IPS-18a (cell line): ENCODE data around the gene SMIM9.
"Not testable (repeated sequence)": the region's sequence is repeated elsewhere in the genome, so short reads cannot be mapped to it uniquely, and the experiment has no call there.

Source experiments
- H3K27ac ChIP-seq: one replicate; pipeline ENCODE4 v1.5.1; 2013; ENCODE audit warnings: low read length
- H3K27me3 ChIP-seq: one replicate; pipeline ENCODE4 v1.6.1; 2013; ENCODE audit warnings: mild to moderate bottlenecking, low read length; ENCODE audit not compliant: control insufficient read depth, insufficient read depth
- H3K36me3 ChIP-seq: one replicate; pipeline ENCODE4 v1.6.1; 2013; ENCODE audit warnings: low read depth, low read length; ENCODE audit not compliant: control insufficient read depth
- H3K4me1 ChIP-seq: one replicate; pipeline ENCODE4 v1.6.1; 2013; ENCODE audit warnings: low read depth, low read length; ENCODE audit not compliant: control insufficient read depth
- H3K4me3 ChIP-seq: one replicate; pipeline ENCODE4 v1.5.1; 2013; ENCODE audit warnings: low read length
- H3K9ac ChIP-seq: one replicate; pipeline ENCODE4 v1.6.1; 2013; ENCODE audit warnings: mild to moderate bottlenecking, low read length, moderate library complexity
- H3K9me3 ChIP-seq: one replicate; pipeline ENCODE4 v1.6.1; 2013; ENCODE audit warnings: low read depth, low read length; ENCODE audit not compliant: control insufficient read depth

The SMIM9 gene

GRCh38 chrX:154827194-154828015 lies 7.1 kb downstream of the SMIM9 start:
- H3K4me3 ChIP-seq = no peak overlapping the region
- peaks cover 22% of the 10 kb centered on the region for H3K9me3 ChIP-seq
- H3K27me3 ChIP-seq = no peaks in the 10 kb centered on the region
- H3K4me1 ChIP-seq = no peaks in the 10 kb centered on the region
- no peak overlapping the region for H3K27ac ChIP-seq
- H3K36me3 ChIP-seq = no peaks in the 10 kb centered on the region
- no peak overlapping the region for H3K9ac ChIP-seq

- not testable (repeated sequence) for H3K9ac ChIP-seq, H3K27ac ChIP-seq, H3K27me3 ChIP-seq, H3K4me3 ChIP-seq, H3K36me3 ChIP-seq, H3K4me1 ChIP-seq
- H3K9me3 ChIP-seq = peaks cover 17% of the 10 kb centered on the region
These were observed 8.9 kb downstream of the SMIM9 start for GRCh38 chrX:154825586-154825985.

- peaks cover 10% of the 10 kb centered on the region for H3K4me1 ChIP-seq
- peaks cover 17% of the 10 kb centered on the region for H3K9me3 ChIP-seq
- no peaks in the 10 kb centered on the region for H3K27me3 ChIP-seq
- no peak overlapping the region for H3K27ac ChIP-seq
- H3K4me3 ChIP-seq = no peak overlapping the region
- no peaks in the 10 kb centered on the region for H3K36me3 ChIP-seq
- no peak overlapping the region for H3K9ac ChIP-seq
These were observed 9.8 kb downstream of the SMIM9 start for GRCh38 chrX:154824638-154825037.

GRCh38 chrX:154822029-154822428 lies 12.4 kb downstream of the SMIM9 start:
- H3K27ac ChIP-seq = no peak overlapping the region

GRCh38 chrX:154821523-154821922 lies 12.9 kb downstream of the SMIM9 start:
- peaks cover 5% of the 10 kb centered on the region for H3K9me3 ChIP-seq
- H3K9ac ChIP-seq = no peak overlapping the region
- no peaks in the 10 kb centered on the region for H3K36me3 ChIP-seq
- no peaks in the 10 kb centered on the region for H3K27me3 ChIP-seq
- H3K4me3 ChIP-seq = no peak overlapping the region
- H3K27ac ChIP-seq = no peak overlapping the region
- H3K4me1 ChIP-seq = peaks cover 10% of the 10 kb centered on the region

More at GRCh38 chrX:154822029-154822428, 12.4 kb downstream of the SMIM9 start:
- Histone ChIP-seq H3K36me3 (no peaks in the 10 kb centered on the region), H3K9ac (no peak overlapping the region), H3K4me3 (no peak overlapping the region), H3K27me3 (no peaks in the 10 kb centered on the region), H3K9me3 (peaks cover 7% of the 10 kb centered on the region), H3K4me1 (peaks cover 10% of the 10 kb centered on the region)

GRCh38 chrX:154819771-154820341 lies 14.6 kb downstream of the SMIM9 start:
- H3K9me3 ChIP-seq = peaks cover 9% of the 10 kb centered on the region
- H3K27me3 ChIP-seq = no peaks in the 10 kb centered on the region
- H3K36me3 ChIP-seq = no peaks in the 10 kb centered on the region
- peaks cover 10% of the 10 kb centered on the region for H3K4me1 ChIP-seq
- no peak overlapping the region for H3K27ac ChIP-seq
- H3K4me3 ChIP-seq = no peak overlapping the region
- no peak overlapping the region for H3K9ac ChIP-seq

GRCh38 chrX:154818916-154819770 lies 15.3 kb downstream of the SMIM9 start:
- peaks cover 10% of the 10 kb centered on the region for H3K4me1 ChIP-seq
- H3K9me3 ChIP-seq = peaks cover 6% of the 10 kb centered on the region
- no peak overlapping the region for H3K4me3 ChIP-seq
- H3K36me3 ChIP-seq = no peaks in the 10 kb centered on the region
- no peak overlapping the region for H3K27ac ChIP-seq
- H3K27me3 ChIP-seq = no peaks in the 10 kb centered on the region
- no peak overlapping the region for H3K9ac ChIP-seq

GRCh38 chrX:154817048-154817618 lies 17.3 kb downstream of the SMIM9 start:
- not testable (repeated sequence) for H3K4me3 ChIP-seq, H3K27me3 ChIP-seq, H3K27ac ChIP-seq, H3K36me3 ChIP-seq, H3K9ac ChIP-seq
- Histone ChIP-seq H3K9me3 (peaks cover 14% of the 10 kb centered on the region), H3K4me1 (peaks cover 16% of the 10 kb centered on the region)

GRCh38 chrX:154816326-154816898 lies 18.1 kb downstream of the SMIM9 start:
- Histone ChIP-seq H3K4me1 (peaks cover 16% of the 10 kb centered on the region), H3K9me3 (peaks cover 14% of the 10 kb centered on the region)
- not testable (repeated sequence) for H3K4me3 ChIP-seq, H3K27ac ChIP-seq, H3K9ac ChIP-seq, H3K27me3 ChIP-seq, H3K36me3 ChIP-seq

GRCh38 chrX:154815274-154815818 lies 19.1 kb downstream of the SMIM9 start:
- Histone ChIP-seq H3K27me3 (no peaks in the 10 kb centered on the region), H3K27ac (no peak overlapping the region), H3K4me1 (peaks cover 7% of the 10 kb centered on the region), H3K9ac (no peak overlapping the region), H3K9me3 (peaks cover 14% of the 10 kb centered on the region), H3K36me3 (no peaks in the 10 kb centered on the region), H3K4me3 (no peak overlapping the region)

GRCh38 chrX:154813801-154814200 lies 20.7 kb downstream of the SMIM9 start:
- Histone ChIP-seq H3K4me3 (no peak overlapping the region), H3K4me1 (peaks cover 6% of the 10 kb centered on the region), H3K27me3 (no peaks in the 10 kb centered on the region), H3K9ac (no peak overlapping the region), H3K9me3 (peaks cover 14% of the 10 kb centered on the region), H3K27ac (no peak overlapping the region), H3K36me3 (no peaks in the 10 kb centered on the region)
